ENCODE measurements around the gene TSSK2.

GRCh38 chr22:19106886-19107729, 24.0 kb upstream of the TSSK2 start:
- TF ChIP-seq, protein P1, sequence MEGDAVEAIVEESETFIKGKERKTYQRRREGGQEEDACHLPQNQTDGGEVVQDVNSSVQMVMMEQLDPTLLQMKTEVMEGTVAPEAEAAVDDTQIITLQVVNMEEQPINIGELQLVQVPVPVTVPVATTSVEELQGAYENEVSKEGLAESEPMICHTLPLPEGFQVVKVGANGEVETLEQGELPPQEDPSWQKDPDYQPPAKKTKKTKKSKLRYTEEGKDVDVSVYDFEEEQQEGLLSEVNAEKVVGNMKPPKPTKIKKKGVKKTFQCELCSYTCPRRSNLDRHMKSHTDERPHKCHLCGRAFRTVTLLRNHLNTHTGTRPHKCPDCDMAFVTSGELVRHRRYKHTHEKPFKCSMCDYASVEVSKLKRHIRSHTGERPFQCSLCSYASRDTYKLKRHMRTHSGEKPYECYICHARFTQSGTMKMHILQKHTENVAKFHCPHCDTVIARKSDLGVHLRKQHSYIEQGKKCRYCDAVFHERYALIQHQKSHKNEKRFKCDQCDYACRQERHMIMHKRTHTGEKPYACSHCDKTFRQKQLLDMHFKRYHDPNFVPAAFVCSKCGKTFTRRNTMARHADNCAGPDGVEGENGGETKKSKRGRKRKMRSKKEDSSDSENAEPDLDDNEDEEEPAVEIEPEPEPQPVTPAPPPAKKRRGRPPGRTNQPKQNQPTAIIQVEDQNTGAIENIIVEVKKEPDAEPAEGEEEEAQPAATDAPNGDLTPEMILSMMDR (IDR thresholded peaks at IDR 0.05), result no peak
- no peak for TF ChIP-seq ZFX (IDR thresholded peaks at IDR 0.05; ENCODE audit: borderline replicate concordance)

Measured in 22Rv1 (cell line).